ENCODE results near the gene PLIN4. TPM values are rescaled to one million over a fixed set of nuclear protein-coding genes. Genes with fewer than 3 reads are reported as not detected.

Gene PLIN4
- polyA plus RNA-seq, 1 donor (not counting 4 experiments of a cell fraction or from before 2014, with no cell fraction given), result not detected

GRCh38 chr19:4517451-4518057, 732 bp downstream of the PLIN4 start:
- DNase-seq (ENCODE audit: low read depth, low spot score) (no peak), FAIRE-seq (no peak)
- H3K9me1 ChIP-seq (ENCODE audit: control insufficient read depth, extremely low read depth, insufficient read depth, low read length), result no peaks in the 10 kb centered on the region
- no peaks in the 10 kb centered on the region for H4K20me1 ChIP-seq (ENCODE audit: control insufficient read depth, extremely low read depth, insufficient read depth, low read length)
- H3K4me1 ChIP-seq (ENCODE audit: control insufficient read depth, extremely low read depth, insufficient read depth, low read length), result peaks cover 11% of the 10 kb centered on the region
- no peak overlapping the region for H3K9ac ChIP-seq (ENCODE audit: control insufficient read depth, extremely low read depth, insufficient read depth, low read length)
- no peak overlapping the region for H3K27ac ChIP-seq (ENCODE audit: control insufficient read depth, insufficient read depth, low read length)
- no peaks in the 10 kb centered on the region for H3K9me3 ChIP-seq (ENCODE audit: control insufficient read depth, low read depth, low read length)
- no peak overlapping the region for H2AFZ ChIP-seq (ENCODE audit: control insufficient read depth, low read length)
- dilution Hi-C loops (cut with MboI; ENCODE audit: extremely low pct_ligation_motif_present, low sequenced_read_pairs), result no loop called here
- TF ChIP-seq CTCF (optimal IDR thresholded peaks at IDR 0.05 in 1 of 3, IDR thresholded peaks at IDR 0.05 in 1 of 3, conservative IDR thresholded peaks at IDR 0.05 in 1 of 3; ENCODE audit: extremely low read depth in 1 of 3, insufficient read depth in 2 of 3, low read length in 3 of 3) (no peak), EZH2 (IDR thresholded peaks at IDR 0.05; ENCODE audit: low read length) (no peak)
- no peak overlapping the region for H3K4me2 ChIP-seq (ENCODE audit: control insufficient read depth, extremely low read depth, insufficient read depth, low read depth, low read length)
- H3K4me3 ChIP-seq (ENCODE audit: control insufficient read depth in 2 of 3, extremely low read depth in 1 of 3, insufficient read depth in 2 of 3, low read depth in 1 of 3, low read length in 3 of 3), result no peak overlapping the region
- peaks cover 8% of the 10 kb centered on the region for H3K27me3 ChIP-seq (ENCODE audit: control insufficient read depth, extremely low read depth, insufficient read depth, low read length)
- H3K36me3 ChIP-seq (ENCODE audit: control insufficient read depth in 2 of 2, extremely low read depth in 1 of 2, insufficient read depth in 2 of 2, low read length in 2 of 2), result no peaks in the 10 kb centered on the region
- no peaks in the 10 kb centered on the region for H3K79me2 ChIP-seq (ENCODE audit: control insufficient read depth, insufficient read depth, low read length)

GRCh38 chr19:4516939-4517300, 1.4 kb downstream of the PLIN4 start:
- TF ChIP-seq EZH2 (IDR thresholded peaks at IDR 0.05; ENCODE audit: low read length) (no peak), CTCF (optimal IDR thresholded peaks at IDR 0.05 in 1 of 3, IDR thresholded peaks at IDR 0.05 in 1 of 3, conservative IDR thresholded peaks at IDR 0.05 in 1 of 3; ENCODE audit: extremely low read depth in 1 of 3, insufficient read depth in 2 of 3, low read length in 3 of 3) (no peak)
- no peak overlapping the region for H2AFZ ChIP-seq (ENCODE audit: control insufficient read depth, low read length)
- H3K4me2 ChIP-seq (ENCODE audit: control insufficient read depth, extremely low read depth, insufficient read depth, low read depth, low read length), result no peak overlapping the region
- no peaks in the 10 kb centered on the region for H3K9me3 ChIP-seq (ENCODE audit: control insufficient read depth, low read depth, low read length)
- H3K9ac ChIP-seq (ENCODE audit: control insufficient read depth, extremely low read depth, insufficient read depth, low read length), result no peak overlapping the region
- no peak overlapping the region for H3K27ac ChIP-seq (ENCODE audit: control insufficient read depth, insufficient read depth, low read length)
- DNase-seq (ENCODE audit: low read depth, low spot score) (no peak), FAIRE-seq (no peak)
- H3K4me1 ChIP-seq (ENCODE audit: control insufficient read depth, extremely low read depth, insufficient read depth, low read length), result peaks cover 11% of the 10 kb centered on the region
- no peaks in the 10 kb centered on the region for H3K79me2 ChIP-seq (ENCODE audit: control insufficient read depth, insufficient read depth, low read length)
- dilution Hi-C loops (cut with MboI; ENCODE audit: extremely low pct_ligation_motif_present, low sequenced_read_pairs), result no loop called here
- no peaks in the 10 kb centered on the region for H3K9me1 ChIP-seq (ENCODE audit: control insufficient read depth, extremely low read depth, insufficient read depth, low read length)
- no peak overlapping the region for H3K4me3 ChIP-seq (ENCODE audit: control insufficient read depth in 2 of 3, extremely low read depth in 1 of 3, insufficient read depth in 2 of 3, low read depth in 1 of 3, low read length in 3 of 3)
- no peaks in the 10 kb centered on the region for H4K20me1 ChIP-seq (ENCODE audit: control insufficient read depth, extremely low read depth, insufficient read depth, low read length)
- peaks cover 5% of the 10 kb centered on the region for H3K27me3 ChIP-seq (ENCODE audit: control insufficient read depth, extremely low read depth, insufficient read depth, low read length)
- H3K36me3 ChIP-seq (ENCODE audit: control insufficient read depth in 2 of 2, extremely low read depth in 1 of 2, insufficient read depth in 2 of 2, low read length in 2 of 2), result no peaks in the 10 kb centered on the region

All from keratinocyte (primary cell).